Panc1 (cell line): ENCODE measurements around the gene FARP1.

ENCODE experiments used
- CTCF ChIP-seq: fragments of 450-650 bp; IDR thresholded peaks from 2 replicates; pipeline ENCODE4 v1.5.1; 2017; ENCODE audit warnings: mild to moderate bottlenecking
- POLR2AphosphoS5 ChIP-seq: IDR thresholded peaks from 2 replicates; pipeline ENCODE4 v1.6.1; 2012; ENCODE audit warnings: mild to moderate bottlenecking, low read depth, low read length, moderate library complexity
- TCF7L2 ChIP-seq: IDR thresholded peaks from 2 replicates; pipeline ENCODE4 v1.6.1; 2011; ENCODE audit warnings: mild to moderate bottlenecking, low read depth, low read length, inconsistent platforms

- TF ChIP-seq POLR2AphosphoS5 (no peak), CTCF (no peak), TCF7L2 (no peak)
These were observed 174.8 kb downstream of the FARP1 start for GRCh38 chr13:98317573-98318171.
